Measurements from ENCODE around the gene LEKR1.
"Not testable (repeated sequence)": the region's sequence is repeated elsewhere in the genome, so short reads cannot be mapped to it uniquely, and the experiment has no call there.

The LEKR1 gene

GRCh38 chr3:156808025-156808424, 18.1 kb upstream of the LEKR1 start:
- DNase-seq = peak; percentile 63

GRCh38 chr3:156811089-156811862, 14.9 kb upstream of the LEKR1 start:
- DNase-seq = peak; percentile 77

GRCh38 chr3:156812521-156813335, 13.4 kb upstream of the LEKR1 start:
- no peak for DNase-seq

GRCh38 chr3:156814295-156814694, 11.9 kb upstream of the LEKR1 start:
- no peak for DNase-seq

- peak; percentile 72 for DNase-seq
These were observed 9.9 kb upstream of the LEKR1 start for GRCh38 chr3:156816091-156816793.

- peak; percentile 83 for DNase-seq
These were observed 9.1 kb upstream of the LEKR1 start for GRCh38 chr3:156816794-156817645.

- no peak for DNase-seq
These were observed 8.4 kb upstream of the LEKR1 start for GRCh38 chr3:156817646-156818272.

GRCh38 chr3:156818273-156818651, 7.9 kb upstream of the LEKR1 start:
- DNase-seq = no peak

GRCh38 chr3:156818890-156819289, 7.3 kb upstream of the LEKR1 start:
- peak; percentile 96 for DNase-seq

GRCh38 chr3:156819842-156820691, 6.1 kb upstream of the LEKR1 start:
- DNase-seq = peak; percentile 49

- DNase-seq = peak; percentile 9
These were observed 5.5 kb upstream of the LEKR1 start for GRCh38 chr3:156820692-156821080.

GRCh38 chr3:156822626-156823260, 3.4 kb upstream of the LEKR1 start:
- not testable (repeated sequence) for DNase-seq

- no peak for DNase-seq
These were observed 384 bp upstream of the LEKR1 start for GRCh38 chr3:156825795-156826143.

GRCh38 chr3:156826896-156827882, 1.0 kb downstream of the LEKR1 start:
- no peak for DNase-seq

GRCh38 chr3:156831006-156831405, 4.9 kb downstream of the LEKR1 start:
- no peak for DNase-seq

GRCh38 chr3:156834435-156834834, 8.3 kb downstream of the LEKR1 start:
- DNase-seq = no peak

- DNase-seq = no peak
These were observed 8.9 kb downstream of the LEKR1 start for GRCh38 chr3:156834962-156835535.

- DNase-seq = no peak
These were observed 10.5 kb downstream of the LEKR1 start for GRCh38 chr3:156836701-156837100.

- peak; percentile 73 for DNase-seq
These were observed 11.0 kb downstream of the LEKR1 start for GRCh38 chr3:156837115-156837514.
